SK-N-SH (cell line): ENCODE measurements around the gene PLRG1. TPM values are rescaled to one million over a fixed set of nuclear protein-coding genes. Genes with fewer than 3 reads are reported as not detected.

Experiments
- CTCF ChIA-PET: fragments of 300-600, 350-600 bp; formaldehyde crosslinking; extraction: SDS; loops from one replicate; lab custom pipeline; 2021; lab: Yijun Ruan, JAX
- POLR2A ChIA-PET: fragments of 350-600 bp; sonication (Branson Sonifier 250); formaldehyde crosslinking; extraction: SDS; loops from one replicate; lab custom pipeline; 2020; ENCODE audit warnings: antibody characterized with exemption, inconsistent platforms; lab: Yijun Ruan, JAX
- DNase-seq: peaks from one replicate; pipeline ENCODE4 v3.0.0; 2012
- H2AFZ ChIP-seq: fragments of 200-600 bp; sonication (generic); 2 replicates; pipeline ENCODE4 v1.8.1; 2016; ENCODE audit warnings: antibody characterized with exemption, mild to moderate bottlenecking, low read depth
- H3F3A ChIP-seq: fragments of 200-600 bp; sonication (generic); replicated peaks from 2 replicates; pipeline ENCODE3; 2016; ENCODE audit warnings: antibody characterized with exemption, mild to moderate bottlenecking; ENCODE audit not compliant: insufficient read depth
- H3K27ac ChIP-seq, 2 experiments: fragments of 200-500 bp in 1 of 2; fragments of 200-600 bp in 1 of 2; sonication (Bioruptor generic) in 1 of 2; sonication (generic), shearing (Covaris generic) in 1 of 2; 2 replicates each; pipeline versions ENCODE4 v1.5.1 to v1.6.1; 2014 to 2016; ENCODE audit warnings: low read depth in 2 of 2, inconsistent platforms in 1 of 2, low read length in 1 of 2, mild to moderate bottlenecking in 1 of 2, mixed read lengths in 1 of 2
- H3K27me3 ChIP-seq: fragments of 200-600 bp; sonication (generic), shearing (Covaris generic); 2 replicates; pipeline ENCODE4 v1.6.1; 2016; ENCODE audit warnings: mixed run types; ENCODE audit not compliant: insufficient read depth
- H3K36me3 ChIP-seq, 2 experiments: fragments of 200-500 bp in 1 of 2; fragments of 200-600 bp in 1 of 2; sonication (Bioruptor generic) in 1 of 2; sonication (generic) in 1 of 2; replicated peaks in 1 of 2; 2 replicates each; pipeline versions ENCODE3 to v1.5.1; 2014 to 2016; ENCODE audit warnings: low read length in 1 of 2, mild to moderate bottlenecking in 1 of 2; ENCODE audit not compliant: insufficient read depth in 2 of 2, control insufficient read depth in 1 of 2
- H3K4me1 ChIP-seq, 2 experiments: fragments of 200-500 bp in 1 of 2; fragments of 200-600 bp in 1 of 2; sonication (Bioruptor generic) in 1 of 2; sonication (generic), shearing (Covaris generic) in 1 of 2; 2 replicates each; pipeline versions ENCODE4 v1.5.1 to v1.6.1; 2014 to 2016; ENCODE audit warnings: low read depth in 1 of 2, low read length in 1 of 2, mixed run types in 1 of 2; ENCODE audit not compliant: insufficient read depth in 2 of 2, control insufficient read depth in 1 of 2
- H3K4me2 ChIP-seq: fragments of 200-600 bp; sonication (generic), shearing (Covaris generic); 2 replicates; pipeline ENCODE4 v1.6.1; 2017; ENCODE audit warnings: mixed run types
- H3K4me3 ChIP-seq, 2 experiments: fragments of 200-500 bp in 1 of 2; fragments of 200-600 bp in 1 of 2; sonication (Bioruptor generic) in 1 of 2; sonication (generic), shearing (Covaris generic) in 1 of 2; 2 replicates each; pipeline versions ENCODE4 v1.5.1 to v1.8.1; 2014 to 2016; ENCODE audit warnings: low read depth in 2 of 2, inconsistent platforms in 1 of 2, low read length in 1 of 2, mild to moderate bottlenecking in 1 of 2, mixed read lengths in 1 of 2, moderate library complexity in 1 of 2
- H3K79me2 ChIP-seq: fragments of 200-600 bp; sonication (generic); 2 replicates; pipeline ENCODE4 v1.8.1; 2017; ENCODE audit warnings: mild to moderate bottlenecking; ENCODE audit not compliant: insufficient read depth
- H3K9ac ChIP-seq: fragments of 200-600 bp; sonication (generic); 2 replicates; pipeline ENCODE4 v1.6.1; 2017; ENCODE audit warnings: mixed run types
- H3K9me2 ChIP-seq: fragments of 200-600 bp; sonication (generic); 2 replicates; pipeline ENCODE4 v1.6.1; 2017; ENCODE audit warnings: mixed run types
- H3K9me3 ChIP-seq: fragments of 200-600 bp; sonication (generic); 2 replicates; pipeline ENCODE4 v1.6.1; 2017; ENCODE audit warnings: mixed run types, mild to moderate bottlenecking, moderate library complexity
- H4K20me1 ChIP-seq: fragments of 200-600 bp; sonication (generic); 2 replicates; pipeline ENCODE4 v1.6.1; 2017; ENCODE audit warnings: mild to moderate bottlenecking, mixed run types; ENCODE audit not compliant: insufficient read depth
- CHD2 ChIP-seq: fragments of 150-350 bp; IDR thresholded peaks from 2 replicates; pipeline ENCODE4 v1.6.1; 2018; ENCODE audit warnings: low read length; ENCODE audit not compliant: partially characterized antibody
- CTCF ChIP-seq: fragments of 200-600 bp; sonication (generic); IDR thresholded peaks from 2 replicates; pipeline ENCODE4 v1.6.1; 2017; ENCODE audit warnings: antibody characterized with exemption, mild to moderate bottlenecking, moderate library complexity
- FOSL2 ChIP-seq: IDR thresholded peaks from 2 replicates; pipeline ENCODE4 v1.4.0; 2012; ENCODE audit warnings: low read depth, mild to moderate bottlenecking, moderate library complexity, borderline replicate concordance
- FOXM1 ChIP-seq: IDR thresholded peaks from 2 replicates; pipeline ENCODE4 v1.4.0; 2012; ENCODE audit warnings: low read depth, mild to moderate bottlenecking
- GATA2 ChIP-seq: sonication (generic); formaldehyde crosslinking; IDR thresholded peaks from 2 replicates; pipeline ENCODE4 v1.5.0; 2020; ENCODE audit warnings: mild to moderate bottlenecking, missing genetic modification reagents
- MEF2A ChIP-seq: IDR thresholded peaks from 2 replicates; pipeline ENCODE4 v1.4.0; 2012; ENCODE audit warnings: low read depth, borderline replicate concordance
- MXI1 ChIP-seq: IDR thresholded peaks from 2 replicates; pipeline ENCODE4 v1.6.1; 2012; ENCODE audit warnings: mild to moderate bottlenecking, low read depth, low read length, improper control_type of control experiment
- NRF1 ChIP-seq: IDR thresholded peaks from 2 replicates; pipeline ENCODE4 v1.6.1; 2012; ENCODE audit warnings: low read depth, mild to moderate bottlenecking, low read length
- POLR2AphosphoS5 ChIP-seq: IDR thresholded peaks from 2 replicates; pipeline ENCODE4 v1.6.1; 2012; ENCODE audit warnings: low read depth, low read length
- RAD21 ChIP-seq: IDR thresholded peaks from 2 replicates; pipeline ENCODE4 v1.6.1; 2012; ENCODE audit warnings: mild to moderate bottlenecking, low read length
- RFX5 ChIP-seq: IDR thresholded peaks from 2 replicates; pipeline ENCODE4 v1.6.1; 2012; ENCODE audit warnings: mild to moderate bottlenecking, improper control_type of control experiment, low read length
- SIN3A ChIP-seq: IDR thresholded peaks from 2 replicates; pipeline ENCODE4 v1.6.1; 2012; ENCODE audit warnings: low read depth, mild to moderate bottlenecking, low read length, moderate library complexity, borderline replicate concordance
- SMC3 ChIP-seq: IDR thresholded peaks from 2 replicates; pipeline ENCODE4 v1.6.1; 2012; ENCODE audit warnings: low read depth, low read length, improper control_type of control experiment
- TAF1 ChIP-seq: IDR thresholded peaks from 2 replicates; pipeline ENCODE4 v1.6.1; 2012; ENCODE audit warnings: low read depth, mild to moderate bottlenecking, low read length, moderate library complexity, borderline replicate concordance
- TCF12 ChIP-seq: IDR thresholded peaks from 2 replicates; pipeline ENCODE4 v1.4.0; 2012
- TEAD4 ChIP-seq: IDR thresholded peaks from 2 replicates; pipeline ENCODE4 v1.4.0; 2012; ENCODE audit warnings: mild to moderate bottlenecking, borderline replicate concordance; ENCODE audit not compliant: insufficient read depth
- YY1 ChIP-seq: IDR thresholded peaks from 2 replicates; pipeline ENCODE4 v1.4.0; 2012; ENCODE audit warnings: low read depth, mild to moderate bottlenecking
- WGBS: methylation state at CpG from one replicate; pipeline ENCODE4 v1.1.6; 2017; ENCODE audit warnings: low lambda C conversion rate; 5-methylcytosine and 5-hydroxymethylcytosine counted together
- polyA plus RNA-seq, 3 experiments: library from polyadenylated mRNA; depleted of rRNA; stranded (reverse); fragments of >200 nt; gene quantifications; 2 replicates each; pipeline ENCODE4 v1.2.3, GENCODE V29; 2012
- TF ChIP-seq, protein P1 (sequence below): IDR thresholded peaks from 2 replicates; pipeline ENCODE4 v1.4.0; 2012; ENCODE audit warnings: low read depth, borderline replicate concordance
- TF ChIP-seq, protein P2 (sequence below): fragments of 150-350 bp; IDR thresholded peaks from 2 replicates; pipeline ENCODE4 v1.6.1; 2017; ENCODE audit warnings: antibody characterized with exemption, low read length, low read depth, borderline replicate concordance

The PLRG1 gene
- polyA plus RNA-seq, 1 of the 3 experiments (the other 2 are of a cell fraction): 64.8 TPM

DNA sequence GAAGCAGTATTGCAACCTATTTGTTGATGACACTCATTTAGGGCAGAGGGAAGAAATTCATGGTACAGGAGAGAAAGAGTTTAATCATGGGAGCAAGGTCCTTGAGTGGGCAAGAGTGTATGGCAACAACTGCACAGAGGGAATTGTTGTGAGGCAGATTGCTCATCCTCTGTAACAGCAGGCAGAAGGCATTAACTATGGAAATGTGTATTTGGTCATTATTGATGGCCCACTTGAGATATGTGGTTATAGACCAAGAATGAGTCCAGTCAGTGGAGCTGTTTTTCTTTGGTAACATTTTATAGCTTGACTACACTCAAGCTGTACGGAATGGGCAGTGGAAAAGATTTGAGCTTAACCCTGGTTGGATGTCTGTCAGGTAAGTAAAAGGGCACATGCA lies 15.9 kb downstream of the PLRG1 start:
- H2AFZ ChIP-seq: no peak overlapping the region
- no peak for DNase-seq
- no peak overlapping the region for H3K4me2 ChIP-seq
- peaks cover 23% of the 10 kb centered on the region for H3F3A ChIP-seq
- H3K9ac ChIP-seq: no peak overlapping the region
- no peak for TF ChIP-seq YY1
- TF ChIP-seq NRF1: no peak
- TF ChIP-seq CTCF: no peak
- TF ChIP-seq RFX5: no peak
- TF ChIP-seq TCF12: no peak
- no peak for TF ChIP-seq RAD21
- TF ChIP-seq TEAD4: no peak
- no peak for TF ChIP-seq CHD2
- no peak for TF ChIP-seq MXI1
- no peak for TF ChIP-seq MEF2A
- TF ChIP-seq, protein P1, sequence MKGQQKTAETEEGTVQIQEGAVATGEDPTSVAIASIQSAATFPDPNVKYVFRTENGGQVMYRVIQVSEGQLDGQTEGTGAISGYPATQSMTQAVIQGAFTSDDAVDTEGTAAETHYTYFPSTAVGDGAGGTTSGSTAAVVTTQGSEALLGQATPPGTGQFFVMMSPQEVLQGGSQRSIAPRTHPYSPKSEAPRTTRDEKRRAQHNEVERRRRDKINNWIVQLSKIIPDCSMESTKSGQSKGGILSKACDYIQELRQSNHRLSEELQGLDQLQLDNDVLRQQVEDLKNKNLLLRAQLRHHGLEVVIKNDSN: no peak
- no peak for TF ChIP-seq SIN3A
- no peak for TF ChIP-seq SMC3
- no peak for TF ChIP-seq TAF1
- H3K36me3 ChIP-seq: peaks cover 41% of the 10 kb centered on the region in 2 experiments
- H3K4me3 ChIP-seq: no peak overlapping the region
- H3K27ac ChIP-seq: no peak overlapping the region
- WGBS: 89% methylated on average over 1 of the region's 1 CpG
- no peaks in the 10 kb centered on the region for H3K79me2 ChIP-seq
- no peaks in the 10 kb centered on the region for H3K27me3 ChIP-seq
- H3K9me2 ChIP-seq: no peaks in the 10 kb centered on the region
- no peaks in the 10 kb centered on the region for H4K20me1 ChIP-seq
- H3K9me3 ChIP-seq: no peaks in the 10 kb centered on the region
- H3K4me1 ChIP-seq: 0 out of 4 replicates have a peak, but pooled peaks cover 0 to 6% of the 10 kb centered on the region in 2 experiments
- ChIA-PET POLR2A (no interaction called here), CTCF (interaction anchor here (1.0 kb wide), 1 partner anchor 18 kb away, joined by 4 read pairs; no protein-coding TSS in a partner anchor)

GRCh38 chr4:154529728-154530519 lies 20.3 kb downstream of the PLRG1 start:
- DNase-seq: no peak
- Histone ChIP-seq H3K9me3 (no peaks in the 10 kb centered on the region), H3K36me3 (peaks cover 0 to under 1% of the 10 kb centered on the region in 2 experiments), H3K79me2 (no peaks in the 10 kb centered on the region), H3K9ac (no peak overlapping the region), H3K27me3 (peaks cover 2% of the 10 kb centered on the region; the same call in 1 of the 2 replicates), H3K4me3 (no peak overlapping the region), H4K20me1 (no peaks in the 10 kb centered on the region), H3K4me1 (0 out of 4 replicates have a peak, but pooled peaks cover 0 to 6% of the 10 kb centered on the region in 2 experiments), H3K27ac (no peak overlapping the region), H3F3A (peaks cover 10% of the 10 kb centered on the region), H2AFZ (no peak overlapping the region), H3K9me2 (no peaks in the 10 kb centered on the region), H3K4me2 (no peak overlapping the region)
- TF ChIP-seq TAF1 (no peak), CTCF (no peak), FOXM1 (no peak), SIN3A (no peak), YY1 (no peak), RFX5 (no peak), GATA2 (CRISPR knock-in tag) (no peak), POLR2AphosphoS5 (no peak), FOSL2 (no peak)
- TF ChIP-seq, protein P2, sequence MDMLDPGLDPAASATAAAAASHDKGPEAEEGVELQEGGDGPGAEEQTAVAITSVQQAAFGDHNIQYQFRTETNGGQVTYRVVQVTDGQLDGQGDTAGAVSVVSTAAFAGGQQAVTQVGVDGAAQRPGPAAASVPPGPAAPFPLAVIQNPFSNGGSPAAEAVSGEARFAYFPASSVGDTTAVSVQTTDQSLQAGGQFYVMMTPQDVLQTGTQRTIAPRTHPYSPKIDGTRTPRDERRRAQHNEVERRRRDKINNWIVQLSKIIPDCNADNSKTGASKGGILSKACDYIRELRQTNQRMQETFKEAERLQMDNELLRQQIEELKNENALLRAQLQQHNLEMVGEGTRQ: no peak
- CTCF ChIA-PET: interaction anchor here (0.8 to 1.1 kb wide), 4 partner anchors 21 to 93 kb away, joined by 3 read pairs; no protein-coding TSS in a partner anchor
- POLR2A ChIA-PET: no interaction called here
- 51% methylated on average over 4 of the region's 4 CpGs for WGBS
